ENCODE results near the gene SRGAP3. TPM values are rescaled to one million over a fixed set of nuclear protein-coding genes. Genes with fewer than 3 reads are reported as not detected.

Gene SRGAP3
- total and polyA plus RNA-seq, 2 donors (not counting 1 experiment from before 2014, with no cell fraction given), result 1.4 to 1.5 TPM

DNA sequence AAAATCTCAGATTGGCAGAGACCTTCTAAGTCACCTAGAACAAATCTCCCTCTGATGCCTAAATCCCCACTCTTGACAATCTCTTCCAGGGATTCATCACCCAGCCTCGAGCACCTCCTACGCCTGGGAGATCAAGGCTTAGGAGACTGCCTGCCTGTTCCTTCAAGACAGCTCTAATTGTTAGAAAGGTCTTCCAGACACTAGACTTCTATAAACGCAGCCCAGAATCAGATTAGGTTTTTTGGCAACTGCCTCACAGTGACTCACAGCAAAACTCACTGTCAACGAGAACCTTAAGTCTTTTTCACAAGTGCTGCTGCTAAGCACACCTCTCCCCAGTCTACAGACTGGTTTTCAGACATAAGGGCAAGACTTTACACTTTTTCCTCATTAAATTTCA lies 23.1 kb downstream of the SRGAP3 start:
- H3K79me2 ChIP-seq (ENCODE audit: control insufficient read depth, insufficient read depth, low read length), result no peaks in the 10 kb centered on the region
- Mint-ChIP-seq H3K27me3 (no peaks in the 10 kb centered on the region), H3K27ac (no peak overlapping the region), H3K4me1 (no peaks in the 10 kb centered on the region), H3K9me3 (ENCODE audit: insufficient read depth) (no peaks in the 10 kb centered on the region), H3K4me3 (no peak overlapping the region)
- H3K4me2 ChIP-seq (replicated peaks; ENCODE audit: low read depth, low read length, poor library complexity, severe bottlenecking), result no peak overlapping the region
- no peaks in the 10 kb centered on the region for H3K9me3 ChIP-seq (ENCODE audit: control extremely low read depth in 1 of 3, control insufficient read depth in 2 of 3, insufficient read depth in 1 of 3, low read length in 2 of 3)
- no peak for TF ChIP-seq EZH2 (IDR thresholded peaks at IDR 0.05; ENCODE audit: borderline replicate concordance, insufficient read depth, low read depth, low read length, poor library complexity, severe bottlenecking)
- TF ChIP-seq, protein P1, sequence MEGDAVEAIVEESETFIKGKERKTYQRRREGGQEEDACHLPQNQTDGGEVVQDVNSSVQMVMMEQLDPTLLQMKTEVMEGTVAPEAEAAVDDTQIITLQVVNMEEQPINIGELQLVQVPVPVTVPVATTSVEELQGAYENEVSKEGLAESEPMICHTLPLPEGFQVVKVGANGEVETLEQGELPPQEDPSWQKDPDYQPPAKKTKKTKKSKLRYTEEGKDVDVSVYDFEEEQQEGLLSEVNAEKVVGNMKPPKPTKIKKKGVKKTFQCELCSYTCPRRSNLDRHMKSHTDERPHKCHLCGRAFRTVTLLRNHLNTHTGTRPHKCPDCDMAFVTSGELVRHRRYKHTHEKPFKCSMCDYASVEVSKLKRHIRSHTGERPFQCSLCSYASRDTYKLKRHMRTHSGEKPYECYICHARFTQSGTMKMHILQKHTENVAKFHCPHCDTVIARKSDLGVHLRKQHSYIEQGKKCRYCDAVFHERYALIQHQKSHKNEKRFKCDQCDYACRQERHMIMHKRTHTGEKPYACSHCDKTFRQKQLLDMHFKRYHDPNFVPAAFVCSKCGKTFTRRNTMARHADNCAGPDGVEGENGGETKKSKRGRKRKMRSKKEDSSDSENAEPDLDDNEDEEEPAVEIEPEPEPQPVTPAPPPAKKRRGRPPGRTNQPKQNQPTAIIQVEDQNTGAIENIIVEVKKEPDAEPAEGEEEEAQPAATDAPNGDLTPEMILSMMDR (IDR thresholded peaks at IDR 0.05), result no peak
- no peaks in the 10 kb centered on the region for H3K36me3 ChIP-seq (replicated peaks in 1 of 2; ENCODE audit: control extremely low read depth in 1 of 2, control insufficient read depth in 1 of 2, extremely low read depth in 1 of 2, insufficient read depth in 2 of 2, low read length in 1 of 2)
- POLR2A ChIA-PET, result no interaction called here
- H3K27ac ChIP-seq (ENCODE audit: low read length in 2 of 2), result no peak overlapping the region
- H3K4me3 ChIP-seq (ENCODE audit: control extremely low read depth in 1 of 5, extremely low read depth in 1 of 5, insufficient read depth in 1 of 5, low read depth in 2 of 5, low read length in 4 of 5), result no peak overlapping the region
- ATAC-seq (ENCODE audit: low read depth), result no peak
- H3K9ac ChIP-seq (ENCODE audit: low read length), result no peak overlapping the region
- CTCF ChIA-PET, result no interaction called here
- intact Hi-C loops (cut with micrococcal nuclease), result no loop called here
- no peak for DNase-seq
- no peaks in the 10 kb centered on the region for H3K4me1 ChIP-seq (ENCODE audit: control insufficient read depth in 2 of 2, insufficient read depth in 2 of 2, low read length in 2 of 2)
- 74% methylated on average over 3 of the region's 4 CpGs for WGBS (ENCODE audit: insufficient coverage)
- no peaks in the 10 kb centered on the region for H3K27me3 ChIP-seq (replicated peaks in 1 of 4; ENCODE audit: control extremely low read depth in 1 of 4, control insufficient read depth in 3 of 4, insufficient read depth in 4 of 4, low read length in 3 of 4)
- H2AFZ ChIP-seq (ENCODE audit: insufficient read depth, low read depth, low read length, poor library complexity, severe bottlenecking), result no peak overlapping the region
- H4K20me1 ChIP-seq (ENCODE audit: control insufficient read depth, insufficient read depth, low read length, poor library complexity, severe bottlenecking), result no peaks in the 10 kb centered on the region

DNA sequence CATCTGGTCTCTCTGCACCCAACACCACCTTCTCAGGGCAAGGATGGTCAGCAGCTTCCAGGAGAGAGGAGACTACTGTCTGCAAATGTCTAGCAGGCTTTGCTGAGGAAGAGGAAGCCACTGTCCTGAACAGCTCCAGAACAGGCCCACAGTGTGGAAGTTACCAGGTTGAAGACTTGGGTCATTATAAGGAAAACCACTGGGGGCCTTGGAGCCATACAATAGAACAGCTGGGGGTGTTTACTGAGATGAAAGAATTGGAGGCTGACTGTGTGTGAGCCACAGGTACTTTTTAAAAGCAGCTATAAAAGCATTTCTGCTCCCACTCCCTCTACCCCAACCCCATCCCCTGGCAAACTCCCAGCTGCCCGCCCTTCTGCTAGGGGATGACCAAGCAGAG lies 24.2 kb downstream of the SRGAP3 start:
- no peaks in the 10 kb centered on the region for H3K27me3 ChIP-seq (replicated peaks in 1 of 4; ENCODE audit: control extremely low read depth in 1 of 4, control insufficient read depth in 3 of 4, insufficient read depth in 4 of 4, low read length in 3 of 4)
- no peaks in the 10 kb centered on the region for H3K79me2 ChIP-seq (ENCODE audit: control insufficient read depth, insufficient read depth, low read length)
- no peak overlapping the region for H3K4me3 ChIP-seq (ENCODE audit: control extremely low read depth in 1 of 5, extremely low read depth in 1 of 5, insufficient read depth in 1 of 5, low read depth in 2 of 5, low read length in 4 of 5)
- no peak overlapping the region for H3K27ac ChIP-seq (ENCODE audit: low read length in 2 of 2)
- intact Hi-C loops (cut with micrococcal nuclease), result no loop called here
- no peak for ATAC-seq (ENCODE audit: low read depth)
- H3K9ac ChIP-seq (ENCODE audit: low read length), result no peak overlapping the region
- no peaks in the 10 kb centered on the region for H4K20me1 ChIP-seq (ENCODE audit: control insufficient read depth, insufficient read depth, low read length, poor library complexity, severe bottlenecking)
- ChIA-PET POLR2A (no interaction called here), CTCF (no interaction called here)
- no peak for TF ChIP-seq EZH2 (IDR thresholded peaks at IDR 0.05; ENCODE audit: borderline replicate concordance, insufficient read depth, low read depth, low read length, poor library complexity, severe bottlenecking)
- no peak overlapping the region for H3K4me2 ChIP-seq (replicated peaks; ENCODE audit: low read depth, low read length, poor library complexity, severe bottlenecking)
- 100% methylated on average over 1 of the region's 1 CpG for WGBS (ENCODE audit: insufficient coverage)
- no peaks in the 10 kb centered on the region for H3K27me3 Mint-ChIP-seq
- H3K27ac Mint-ChIP-seq, result no peak overlapping the region
- no peaks in the 10 kb centered on the region for H3K36me3 ChIP-seq (replicated peaks in 1 of 2; ENCODE audit: control extremely low read depth in 1 of 2, control insufficient read depth in 1 of 2, extremely low read depth in 1 of 2, insufficient read depth in 2 of 2, low read length in 1 of 2)
- DNase-seq, result no peak
- H3K4me1 ChIP-seq (ENCODE audit: control insufficient read depth in 2 of 2, insufficient read depth in 2 of 2, low read length in 2 of 2), result no peaks in the 10 kb centered on the region
- H3K9me3 Mint-ChIP-seq (ENCODE audit: insufficient read depth), result no peaks in the 10 kb centered on the region
- no peak overlapping the region for H2AFZ ChIP-seq (ENCODE audit: insufficient read depth, low read depth, low read length, poor library complexity, severe bottlenecking)
- H3K4me3 Mint-ChIP-seq, result no peak overlapping the region
- no peaks in the 10 kb centered on the region for H3K9me3 ChIP-seq (ENCODE audit: control extremely low read depth in 1 of 3, control insufficient read depth in 2 of 3, insufficient read depth in 1 of 3, low read length in 2 of 3)
- H3K4me1 Mint-ChIP-seq, result no peaks in the 10 kb centered on the region

Data from B cell (primary cell).